CD4-positive, alpha-beta T cell treated with Interleukin-17A for 1 hour (primary cell): Measurements from ENCODE around the gene TMEM244.
"Not testable (repeated sequence)": the region's sequence is repeated elsewhere in the genome, so short reads cannot be mapped to it uniquely, and the experiment has no call there.

Experiments
- DNase-seq: peaks from one replicate; pipeline ENCODE4 v3.0.0-alpha.2; 2020

Gene TMEM244, protein sequence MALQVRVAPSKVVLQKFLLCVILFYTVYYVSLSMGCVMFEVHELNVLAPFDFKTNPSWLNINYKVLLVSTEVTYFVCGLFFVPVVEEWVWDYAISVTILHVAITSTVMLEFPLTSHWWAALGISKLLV

GRCh38 chr6:129860908-129861665 is at the start of gene TMEM244:
TSS of gene TMEM244 (minus strand) at chr6:129861315. CDS start at chr6:129861188, 127 bp downstream.
- DNase-seq, result peak; percentile 52

- no peak for DNase-seq
Measured at GRCh38 chr6:129908858-129909257, 47.7 kb upstream of the TMEM244 start.

- no peak for DNase-seq
Measured at GRCh38 chr6:129908356-129908755, 47.2 kb upstream of the TMEM244 start.

DNA sequence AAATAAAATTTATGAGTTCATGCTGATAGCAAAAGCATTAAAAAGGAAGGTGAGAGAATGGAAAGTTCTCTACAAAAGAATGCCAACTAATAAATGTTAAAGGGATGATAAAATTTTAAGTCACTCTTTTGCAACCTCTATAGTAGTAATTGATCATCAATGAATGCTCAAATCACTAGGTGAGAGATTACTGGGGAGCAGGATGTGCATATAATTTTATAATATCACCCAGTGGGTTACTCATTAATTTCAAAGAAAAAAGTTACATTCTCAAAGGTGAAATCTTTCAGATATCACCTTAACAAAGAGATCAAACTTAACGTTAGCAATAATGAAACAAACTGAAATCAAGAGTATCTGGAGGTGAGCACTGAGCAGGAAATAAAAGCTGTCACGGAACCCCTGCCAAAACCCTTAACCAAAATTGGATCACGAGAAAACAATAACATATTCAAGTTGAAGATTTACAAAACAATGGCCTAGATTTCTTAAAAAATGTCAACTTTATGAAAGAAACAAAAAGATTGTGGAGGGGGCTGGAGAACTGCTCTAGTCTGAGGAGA is 45.5 kb upstream of the TMEM244 start:
- no peak for DNase-seq

DNA sequence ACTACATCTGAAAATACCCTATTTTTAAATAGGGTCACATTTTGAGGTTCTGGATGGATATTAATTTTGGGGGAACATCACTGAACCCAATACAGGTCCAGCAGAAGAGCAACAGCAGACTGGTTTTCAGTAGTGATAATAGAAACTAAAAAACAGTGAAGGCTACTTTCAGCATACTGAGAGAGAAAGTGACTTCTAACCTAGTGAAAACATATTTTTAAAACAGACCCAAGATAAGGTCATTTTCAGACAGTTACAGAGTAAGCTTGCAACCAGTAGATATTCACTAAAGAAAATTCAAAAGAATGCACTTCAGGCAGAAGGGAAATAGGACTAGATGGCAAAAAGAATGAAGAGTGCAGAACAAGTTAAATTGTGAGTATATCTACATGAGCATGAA is 42.0 kb upstream of the TMEM244 start:
- DNase-seq, result no peak

GRCh38 chr6:129902681-129903080 is 41.6 kb upstream of the TMEM244 start:
- no peak for DNase-seq

GRCh38 chr6:129901910-129902309 is 40.8 kb upstream of the TMEM244 start:
- DNase-seq, result no peak

GRCh38 chr6:129895692-129896091 is 34.6 kb upstream of the TMEM244 start:
- no peak for DNase-seq

- no peak for DNase-seq
Measured at GRCh38 chr6:129894921-129895320, 33.8 kb upstream of the TMEM244 start.

- DNase-seq, result peak; percentile 44
Measured at GRCh38 chr6:129893640-129894039, 32.5 kb upstream of the TMEM244 start.

DNA sequence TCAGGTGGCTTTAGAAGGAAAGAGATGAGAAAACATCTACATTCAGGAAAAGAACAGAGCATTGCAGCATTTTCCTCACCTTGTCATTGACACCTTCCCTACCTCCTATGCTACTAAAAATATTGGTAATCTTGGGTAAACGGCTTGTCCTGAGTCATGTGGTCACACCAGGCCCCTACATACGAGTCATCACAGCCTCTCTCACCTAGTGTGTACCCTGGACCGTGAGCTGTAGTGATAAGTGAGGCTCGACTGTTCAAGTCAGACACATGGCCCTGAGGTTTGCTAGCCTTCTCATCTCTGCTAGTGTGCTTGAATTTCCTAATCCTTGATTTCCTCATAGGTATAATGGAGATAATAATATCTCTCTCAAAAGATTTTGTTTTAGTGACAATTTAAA is 29.6 kb upstream of the TMEM244 start:
- no peak for DNase-seq

GRCh38 chr6:129890164-129890563 is 29.0 kb upstream of the TMEM244 start:
- no peak for DNase-seq

GRCh38 chr6:129889580-129889979 is 28.5 kb upstream of the TMEM244 start:
- no peak for DNase-seq

DNA sequence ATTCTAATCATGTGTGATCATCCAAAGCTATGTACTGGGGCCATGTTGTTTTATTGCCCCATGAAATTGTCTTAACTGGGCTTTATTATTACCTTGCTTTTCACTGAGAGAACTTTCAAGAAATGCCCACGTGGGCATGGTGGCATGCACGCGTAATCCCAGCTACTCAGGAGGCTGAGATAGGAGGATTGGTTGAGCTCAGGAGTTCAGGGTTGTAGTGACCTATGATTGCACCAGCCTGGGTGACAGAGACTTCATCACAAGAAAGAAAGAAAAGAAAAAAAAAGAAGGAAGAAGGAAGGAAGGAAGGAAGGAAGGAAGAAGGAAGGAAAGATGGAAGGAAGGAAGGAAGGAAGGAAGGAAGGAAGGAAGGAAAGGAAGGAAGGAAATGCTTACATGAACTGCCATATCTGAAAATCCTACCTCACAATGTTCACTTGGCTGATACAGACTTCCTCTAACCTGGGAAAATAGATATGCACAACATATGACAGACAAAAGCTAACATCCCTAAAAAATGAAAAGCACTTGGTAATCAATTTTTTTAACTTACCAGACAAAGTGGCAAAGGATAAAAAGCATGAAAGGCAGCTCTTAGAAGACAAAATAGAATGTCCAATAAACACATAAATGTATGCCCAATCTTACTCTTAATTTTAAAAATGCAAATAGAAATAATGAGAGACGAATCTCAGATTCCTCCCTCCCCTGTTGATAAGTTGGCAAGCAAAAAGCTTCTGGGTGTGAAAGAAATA is 25.5 kb upstream of the TMEM244 start:
- DNase-seq, result no peak

DNA sequence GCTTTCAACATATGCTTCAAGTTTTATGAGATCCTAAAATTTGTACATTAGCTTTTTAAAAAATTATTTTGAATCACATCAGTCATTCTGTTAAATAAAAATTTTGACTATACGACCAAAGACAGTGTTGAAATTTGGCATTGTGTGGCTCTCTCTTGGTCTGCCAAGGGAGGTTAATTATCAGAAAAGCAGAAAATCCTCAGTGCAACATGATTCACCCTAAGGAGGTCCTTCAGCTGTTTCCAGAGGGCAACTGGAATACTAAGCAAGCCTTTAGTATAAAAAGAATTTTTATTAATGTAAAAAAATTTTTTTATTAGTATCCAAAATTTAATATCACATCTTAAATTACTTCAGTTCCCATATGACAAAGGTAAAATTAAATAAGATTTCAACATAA is 23.1 kb upstream of the TMEM244 start:
- DNase-seq, result no peak

GRCh38 chr6:129882510-129883023 is 21.5 kb upstream of the TMEM244 start:
- DNase-seq, result peak; percentile 13

DNA sequence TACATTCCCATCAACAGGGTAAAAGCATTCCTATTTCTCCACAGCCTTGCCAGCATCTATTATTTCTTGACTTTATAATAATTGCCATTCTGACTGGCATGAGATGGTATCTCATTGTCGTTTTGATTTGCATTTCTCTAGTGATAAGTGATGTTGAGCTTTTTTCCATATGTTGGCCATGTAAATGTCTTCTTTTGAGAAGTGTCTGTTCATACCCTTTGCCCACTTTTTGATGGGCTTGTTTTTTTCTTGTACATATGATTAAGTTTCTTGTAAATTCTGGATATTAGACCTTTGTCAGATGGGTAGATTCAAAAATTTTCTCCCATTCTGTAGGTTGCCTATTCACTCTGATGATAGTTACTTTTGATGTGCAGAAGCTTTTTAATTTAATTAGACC is 16.8 kb upstream of the TMEM244 start:
- not testable (repeated sequence) for DNase-seq

DNA sequence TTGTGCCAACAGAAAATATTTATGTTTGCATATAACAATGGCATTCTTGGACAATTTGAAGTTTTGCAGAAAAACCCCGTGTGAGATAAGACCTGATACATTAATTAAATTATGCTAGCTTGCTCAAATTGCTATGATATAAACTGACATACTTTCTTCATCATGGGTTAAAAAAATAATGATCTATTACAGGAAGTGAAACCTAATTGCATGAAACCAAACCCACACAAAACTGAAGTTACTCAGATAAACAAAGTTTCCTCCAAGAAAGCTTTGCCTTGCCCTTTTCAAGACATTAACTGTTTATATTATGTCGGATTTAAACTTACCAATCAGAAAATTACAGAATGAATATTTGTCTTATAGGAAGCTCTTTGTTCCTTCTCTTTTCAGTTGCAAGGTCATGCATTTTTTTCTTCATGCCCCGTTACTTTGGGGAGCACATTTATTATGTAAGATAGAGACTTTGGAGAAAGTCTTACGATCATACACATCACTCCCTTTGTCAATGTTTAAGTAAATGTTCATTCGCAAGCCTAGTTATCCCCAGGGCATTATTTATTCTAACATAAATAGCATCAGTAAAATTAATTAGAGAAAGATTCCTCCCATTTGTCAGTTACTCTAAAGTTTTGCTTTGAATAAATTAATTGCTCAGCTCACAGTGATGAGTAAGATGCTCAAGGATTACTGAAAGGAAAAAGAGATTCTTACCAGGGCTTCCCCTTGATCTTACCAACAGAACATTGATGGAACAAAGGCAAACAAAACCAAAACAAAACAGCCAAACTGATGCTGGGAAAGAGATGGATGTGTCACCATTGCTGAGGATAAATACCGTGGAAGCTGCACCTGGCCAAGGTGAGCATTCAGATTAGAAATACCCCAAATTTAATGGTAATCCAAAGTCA is 14.8 kb upstream of the TMEM244 start:
- no peak for DNase-seq

GRCh38 chr6:129874837-129875236 is 13.7 kb upstream of the TMEM244 start:
- no peak for DNase-seq

DNA sequence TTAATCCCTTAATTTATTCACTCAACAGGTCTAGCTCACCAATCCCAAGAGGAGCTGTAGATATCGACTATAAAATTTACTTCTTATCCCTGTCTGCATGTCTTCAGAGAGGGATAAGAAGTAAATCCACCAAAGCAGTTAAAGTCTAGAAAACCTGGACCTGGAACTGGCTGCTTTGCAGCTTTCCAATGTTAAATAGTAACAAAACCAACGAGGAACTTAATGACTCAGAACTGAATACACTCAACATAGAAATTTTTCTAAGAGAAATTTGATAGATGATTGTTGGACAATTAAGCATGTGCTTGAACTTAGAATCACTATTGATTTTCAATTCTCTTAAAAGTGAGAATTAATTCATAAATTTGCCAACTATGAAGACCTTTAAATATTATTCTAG is 11.5 kb upstream of the TMEM244 start:
- DNase-seq, result no peak

GRCh38 chr6:129871221-129871620 is 10.1 kb upstream of the TMEM244 start:
- DNase-seq, result no peak

DNA sequence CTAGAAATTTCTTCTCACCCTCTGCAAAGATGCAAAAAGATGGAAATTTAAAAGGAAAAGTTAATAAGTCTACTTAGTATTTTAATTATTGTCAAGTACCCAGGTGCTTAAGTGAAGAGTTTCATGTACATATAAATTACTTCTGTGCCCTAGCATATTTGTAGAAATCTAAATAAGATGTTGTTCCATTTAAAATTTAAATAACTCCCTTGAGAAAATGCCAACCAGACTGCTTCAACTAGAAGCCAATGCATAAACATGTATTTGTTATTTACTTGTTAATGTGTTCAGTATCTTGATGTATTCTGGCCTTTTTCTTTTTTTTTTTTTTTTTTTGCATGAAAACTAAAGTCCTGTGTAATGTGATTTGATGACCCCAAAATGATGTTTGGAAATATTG is 6.3 kb upstream of the TMEM244 start:
- no peak for DNase-seq
